HEK293T (cell line): Measurements from ENCODE around the gene CHAC1.

Experiments
- ARNT ChIP-seq: fragments of 450-650 bp; IDR thresholded peaks from 2 replicates; pipeline ENCODE4 v1.6.1; 2017; ENCODE audit warnings: mild to moderate bottlenecking
- CTBP1 ChIP-seq: fragments of 450-650 bp; IDR thresholded peaks from 2 replicates; pipeline ENCODE4 v1.6.1; 2016; ENCODE audit warnings: borderline replicate concordance
- ELF4 ChIP-seq: fragments of 450-650 bp; IDR thresholded peaks from 2 replicates; pipeline ENCODE4 v1.6.1; 2017; ENCODE audit warnings: antibody characterized with exemption
- FOXA1 ChIP-seq: fragments of 450-650 bp; IDR thresholded peaks from 2 replicates; pipeline ENCODE4 v1.6.1; 2016; ENCODE audit warnings: mild to moderate bottlenecking
- FOXM1 ChIP-seq: fragments of 450-650 bp; IDR thresholded peaks from 2 replicates; pipeline ENCODE4 v1.6.1; 2017; ENCODE audit warnings: mild to moderate bottlenecking, borderline replicate concordance
- NFRKB ChIP-seq: fragments of 450-650 bp; IDR thresholded peaks from 2 replicates; pipeline ENCODE4 v1.6.1; 2016; ENCODE audit warnings: mild to moderate bottlenecking, moderate library complexity
- SP1 ChIP-seq: fragments of 450-650 bp; IDR thresholded peaks from 2 replicates; pipeline ENCODE4 v1.6.1; 2017
- SUZ12 ChIP-seq: fragments of 450-650 bp; IDR thresholded peaks from 2 replicates; pipeline ENCODE4 v1.6.1; 2016; ENCODE audit warnings: mild to moderate bottlenecking
- TARDBP ChIP-seq: fragments of 450-650 bp; IDR thresholded peaks from 2 replicates; pipeline ENCODE4 v1.6.1; 2016

DNA sequence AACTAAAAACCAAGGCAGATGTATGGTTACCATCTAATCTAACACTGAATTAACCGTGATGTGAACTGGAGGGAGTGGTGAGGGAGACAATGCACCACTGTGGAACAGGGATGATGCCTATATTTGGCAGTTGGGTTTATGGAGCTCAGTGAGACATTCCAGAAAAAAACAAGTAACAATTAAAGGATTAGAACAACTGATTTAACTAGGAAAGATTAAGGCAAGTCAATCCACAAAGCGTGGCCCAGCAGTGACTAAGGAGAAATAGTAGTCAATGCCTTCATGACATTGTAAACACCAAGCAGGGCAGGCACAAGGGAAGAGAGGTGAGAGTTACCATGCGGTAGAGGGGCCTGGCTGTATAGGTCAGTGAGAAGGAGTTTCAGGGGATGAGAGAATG lies 38.1 kb downstream of the CHAC1 start:
- TF ChIP-seq SP1 (no peak), ARNT (no peak), FOXM1 (no peak), FOXA1 (no peak), ELF4 (no peak), SUZ12 (no peak), CTBP1 (no peak), TARDBP (no peak), NFRKB (no peak)
